Liver (tissue), 9 donors: Measurements from ENCODE around the gene LRRC71. TPM values are rescaled to one million over a fixed set of nuclear protein-coding genes. Genes with fewer than 3 reads are reported as not detected.

Source experiments
- DNase-seq: peaks from one replicate; pipeline ENCODE4 v3.0.0-alpha.2; 2017; ENCODE audit warnings: low spot score
- H3K27ac ChIP-seq, 2 donors: one replicate each; pipeline ENCODE4 v1.7.0; 2013; ENCODE audit warnings: inconsistent platforms in 2 of 2, low read length in 2 of 2, control low read depth in 1 of 2, low read depth in 1 of 2, mild to moderate bottlenecking in 1 of 2
- H3K27me3 ChIP-seq, 4 donors: one replicate each; pipeline versions ENCODE4 v1.6.1 to v1.7.0; 2013; ENCODE audit warnings: low read length in 3 of 4, inconsistent platforms in 1 of 4, mild to moderate bottlenecking in 1 of 4, moderate library complexity in 1 of 4; ENCODE audit not compliant: control insufficient read depth in 4 of 4, insufficient read depth in 4 of 4
- H3K36me3 ChIP-seq, 4 donors: one replicate each; pipeline versions ENCODE4 v1.6.1 to v1.7.0; 2013; ENCODE audit warnings: low read length in 3 of 4, mild to moderate bottlenecking in 3 of 4, low read depth in 1 of 4, moderate library complexity in 1 of 4; ENCODE audit not compliant: control insufficient read depth in 4 of 4, insufficient read depth in 3 of 4
- H3K4me1 ChIP-seq, 4 donors: one replicate each; pipeline versions ENCODE4 v1.6.1 to v1.7.0; 2013; ENCODE audit warnings: low read length in 3 of 4, mild to moderate bottlenecking in 3 of 4, moderate library complexity in 1 of 4; ENCODE audit not compliant: control insufficient read depth in 4 of 4, insufficient read depth in 4 of 4
- H3K4me3 ChIP-seq, 3 donors: one replicate each; pipeline versions ENCODE4 v1.6.1 to v1.7.0; 2013; ENCODE audit warnings: low read length in 3 of 3, control low read depth in 1 of 3, low read depth in 1 of 3, mild to moderate bottlenecking in 1 of 3
- H3K9ac ChIP-seq, 2 donors: one replicate each; pipeline ENCODE4 v1.7.0; 2013; ENCODE audit warnings: low read length in 2 of 2, mild to moderate bottlenecking in 2 of 2, moderate library complexity in 2 of 2, control low read depth in 1 of 2, low read depth in 1 of 2
- H3K9me3 ChIP-seq, 4 donors: one replicate each; pipeline versions ENCODE4 v1.6.1 to v1.7.0; 2013; ENCODE audit warnings: low read length in 3 of 4; ENCODE audit not compliant: control insufficient read depth in 4 of 4
- EGR1 ChIP-seq, 2 donors: IDR thresholded peaks; 2 replicates each; pipeline ENCODE4 v1.6.1; 2016 to 2018; ENCODE audit warnings: antibody characterized with exemption in 2 of 2, low read depth in 2 of 2
- FOXA1 ChIP-seq: IDR thresholded peaks from 2 replicates; pipeline ENCODE4 v1.6.1; 2016; ENCODE audit warnings: antibody characterized with exemption
- FOXA2 ChIP-seq: IDR thresholded peaks from 2 replicates; pipeline ENCODE4 v1.6.1; 2016; ENCODE audit warnings: antibody characterized with exemption
- GABPA ChIP-seq, 2 donors: IDR thresholded peaks in 1 of 2; conservative IDR thresholded peaks in 1 of 2; 2 replicates each; pipeline ENCODE4 v1.6.1; 2016; ENCODE audit warnings: antibody characterized with exemption in 2 of 2, mild to moderate bottlenecking in 1 of 2, moderate library complexity in 1 of 2
- HNF4A ChIP-seq, 2 donors: conservative IDR thresholded peaks; 2 replicates each; pipeline ENCODE4 v1.6.1; 2016; ENCODE audit warnings: antibody characterized with exemption in 2 of 2, mild to moderate bottlenecking in 2 of 2
- HNF4G ChIP-seq: IDR thresholded peaks from 2 replicates; pipeline ENCODE4 v1.6.1; 2016; ENCODE audit warnings: antibody characterized with exemption
- JUND ChIP-seq, 2 donors: IDR thresholded peaks; 2 replicates each; pipeline ENCODE4 v1.6.1; 2016; ENCODE audit warnings: antibody characterized with exemption in 2 of 2
- NR2F2 ChIP-seq: IDR thresholded peaks from 2 replicates; pipeline ENCODE4 v1.6.1; 2016; ENCODE audit warnings: antibody characterized with exemption
- RAD21 ChIP-seq, 2 donors: IDR thresholded peaks; 2 replicates each; pipeline ENCODE4 v1.6.1; 2016; ENCODE audit warnings: antibody characterized with exemption in 2 of 2, mild to moderate bottlenecking in 2 of 2
- RXRA ChIP-seq, 2 donors: IDR thresholded peaks; 2 replicates each; pipeline ENCODE4 v1.6.1; 2017 to 2018; ENCODE audit warnings: antibody characterized with exemption in 2 of 2, mild to moderate bottlenecking in 1 of 2
- SP1 ChIP-seq: IDR thresholded peaks from 2 replicates; pipeline ENCODE4 v1.6.1; 2018; ENCODE audit warnings: antibody characterized with exemption, mild to moderate bottlenecking
- TAF1 ChIP-seq: conservative IDR thresholded peaks from 2 replicates; pipeline ENCODE4 v1.6.1; 2016; ENCODE audit warnings: antibody characterized with exemption, mild to moderate bottlenecking
- YY1 ChIP-seq: IDR thresholded peaks from 2 replicates; pipeline ENCODE4 v1.6.1; 2016; ENCODE audit warnings: antibody characterized with exemption, mild to moderate bottlenecking
- WGBS: extraction: QIAGEN DNeasy Blood & Tissue Kit; methylation state at CpG from one replicate; pipeline ENCODE4 v1.1.7; 2013; 5-methylcytosine and 5-hydroxymethylcytosine counted together
- polyA plus RNA-seq, 2 donors: library from polyadenylated mRNA; stranded (reverse) in 1 of 2; unstranded in 1 of 2; fragments of 200-250 nt in 1 of 2; fragments of >200 nt in 1 of 2; fragmentation: Nextera tagmentation in 1 of 2; extraction: Ambion mirVana in 1 of 2; gene quantifications; one replicate each; pipeline versions ENCODE4 v1.2.1 to v1.2.3, GENCODE V29; 2013 to 2015
- total RNA-seq, 2 donors: library from RNA; depleted of rRNA; stranded (reverse); fragments of >200 nt; gene quantifications; one replicate each; pipeline ENCODE4 v1.2.3, GENCODE V29; 2014
- TF ChIP-seq, protein P1 (sequence below): IDR thresholded peaks from 2 replicates; pipeline ENCODE4 v1.6.1; 2016; ENCODE audit warnings: antibody characterized with exemption
- TF ChIP-seq, protein P2 (sequence below): fragments of 150-350 bp; IDR thresholded peaks from 2 replicates; pipeline ENCODE4 v1.5.1; 2017; ENCODE audit warnings: improper control_type of control experiment, low read depth, low read length; ENCODE audit not compliant: missing input control
- TF ChIP-seq, protein P3 (sequence below): IDR thresholded peaks from 2 replicates; pipeline ENCODE4 v1.6.1; 2016; ENCODE audit warnings: antibody characterized with exemption, mild to moderate bottlenecking
- TF ChIP-seq, protein P4 (sequence below): IDR thresholded peaks from 2 replicates; pipeline ENCODE4 v1.6.1; 2016; ENCODE audit warnings: antibody characterized with exemption
- TF ChIP-seq, protein P5 (sequence below): IDR thresholded peaks from 2 replicates; pipeline ENCODE4 v1.6.1; 2016; ENCODE audit warnings: antibody characterized with exemption
- donor health status: healthy.
- donor health status: healthy.
- donor health status: healthy.
- donor health status: healthy.
- donor health status: healthy.

Gene LRRC71
- total and polyA plus RNA-seq, 4 donors: 0.10 TPM; not detected in 3

DNA sequence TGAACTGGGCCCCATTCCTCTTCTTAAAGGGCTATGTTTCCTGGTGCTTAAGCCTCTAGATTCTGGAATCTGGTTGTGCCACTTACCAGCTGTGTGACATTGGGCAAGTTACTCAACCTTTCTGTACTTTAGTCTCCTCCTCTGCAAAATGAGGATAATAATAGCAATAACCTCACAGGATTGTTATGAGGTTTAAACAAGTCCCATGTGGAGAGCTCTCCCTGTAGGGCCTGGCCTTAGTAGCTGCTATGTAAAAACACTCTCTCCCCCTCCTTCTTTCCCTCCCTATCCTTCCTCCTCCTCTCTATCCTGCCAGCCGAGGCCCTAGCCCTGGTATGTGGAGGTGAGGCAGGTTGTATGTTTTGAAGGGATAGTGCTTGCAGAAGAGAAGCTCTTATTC lies 35.1 kb upstream of the LRRC71 start:
- WGBS: 29% methylated on average over 1 of the region's 1 CpG
- Histone ChIP-seq H3K9ac (no peak overlapping the region), H3K4me1 (no peaks in the 10 kb centered on the region), H3K9me3 (no peaks in the 10 kb centered on the region), H3K27ac (no peak overlapping the region), H3K4me3 (no peak overlapping the region), H3K27me3 (peaks cover 0 to 2% (median 0%) of the 10 kb centered on the region in 4 donors), H3K36me3 (no peaks in the 10 kb centered on the region)
- no peak for DNase-seq
- TF ChIP-seq GABPA (IDR thresholded peaks at IDR 0.05 in 1 of 2, conservative IDR thresholded peaks at IDR 0.05 in 1 of 2): no peak
- TF ChIP-seq, protein P1, sequence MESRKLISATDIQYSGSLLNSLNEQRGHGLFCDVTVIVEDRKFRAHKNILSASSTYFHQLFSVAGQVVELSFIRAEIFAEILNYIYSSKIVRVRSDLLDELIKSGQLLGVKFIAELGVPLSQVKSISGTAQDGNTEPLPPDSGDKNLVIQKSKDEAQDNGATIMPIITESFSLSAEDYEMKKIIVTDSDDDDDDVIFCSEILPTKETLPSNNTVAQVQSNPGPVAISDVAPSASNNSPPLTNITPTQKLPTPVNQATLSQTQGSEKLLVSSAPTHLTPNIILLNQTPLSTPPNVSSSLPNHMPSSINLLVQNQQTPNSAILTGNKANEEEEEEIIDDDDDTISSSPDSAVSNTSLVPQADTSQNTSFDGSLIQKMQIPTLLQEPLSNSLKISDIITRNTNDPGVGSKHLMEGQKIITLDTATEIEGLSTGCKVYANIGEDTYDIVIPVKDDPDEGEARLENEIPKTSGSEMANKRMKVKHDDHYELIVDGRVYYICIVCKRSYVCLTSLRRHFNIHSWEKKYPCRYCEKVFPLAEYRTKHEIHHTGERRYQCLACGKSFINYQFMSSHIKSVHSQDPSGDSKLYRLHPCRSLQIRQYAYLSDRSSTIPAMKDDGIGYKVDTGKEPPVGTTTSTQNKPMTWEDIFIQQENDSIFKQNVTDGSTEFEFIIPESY: no peak
- TF ChIP-seq NR2F2: no peak
- TF ChIP-seq YY1: no peak
- TF ChIP-seq FOXA2: no peak
- TF ChIP-seq JUND (IDR thresholded peaks at IDR 0.05): no peak
- no peak for TF ChIP-seq RAD21 (IDR thresholded peaks at IDR 0.05)
- TF ChIP-seq EGR1 (IDR thresholded peaks at IDR 0.05; ENCODE audit: low read depth in 2 of 2): no peak
- no peak for TF ChIP-seq HNF4A (conservative IDR thresholded peaks at IDR 0.05)
- TF ChIP-seq, protein P2, sequence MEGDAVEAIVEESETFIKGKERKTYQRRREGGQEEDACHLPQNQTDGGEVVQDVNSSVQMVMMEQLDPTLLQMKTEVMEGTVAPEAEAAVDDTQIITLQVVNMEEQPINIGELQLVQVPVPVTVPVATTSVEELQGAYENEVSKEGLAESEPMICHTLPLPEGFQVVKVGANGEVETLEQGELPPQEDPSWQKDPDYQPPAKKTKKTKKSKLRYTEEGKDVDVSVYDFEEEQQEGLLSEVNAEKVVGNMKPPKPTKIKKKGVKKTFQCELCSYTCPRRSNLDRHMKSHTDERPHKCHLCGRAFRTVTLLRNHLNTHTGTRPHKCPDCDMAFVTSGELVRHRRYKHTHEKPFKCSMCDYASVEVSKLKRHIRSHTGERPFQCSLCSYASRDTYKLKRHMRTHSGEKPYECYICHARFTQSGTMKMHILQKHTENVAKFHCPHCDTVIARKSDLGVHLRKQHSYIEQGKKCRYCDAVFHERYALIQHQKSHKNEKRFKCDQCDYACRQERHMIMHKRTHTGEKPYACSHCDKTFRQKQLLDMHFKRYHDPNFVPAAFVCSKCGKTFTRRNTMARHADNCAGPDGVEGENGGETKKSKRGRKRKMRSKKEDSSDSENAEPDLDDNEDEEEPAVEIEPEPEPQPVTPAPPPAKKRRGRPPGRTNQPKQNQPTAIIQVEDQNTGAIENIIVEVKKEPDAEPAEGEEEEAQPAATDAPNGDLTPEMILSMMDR: no peak
- TF ChIP-seq, protein P3, sequence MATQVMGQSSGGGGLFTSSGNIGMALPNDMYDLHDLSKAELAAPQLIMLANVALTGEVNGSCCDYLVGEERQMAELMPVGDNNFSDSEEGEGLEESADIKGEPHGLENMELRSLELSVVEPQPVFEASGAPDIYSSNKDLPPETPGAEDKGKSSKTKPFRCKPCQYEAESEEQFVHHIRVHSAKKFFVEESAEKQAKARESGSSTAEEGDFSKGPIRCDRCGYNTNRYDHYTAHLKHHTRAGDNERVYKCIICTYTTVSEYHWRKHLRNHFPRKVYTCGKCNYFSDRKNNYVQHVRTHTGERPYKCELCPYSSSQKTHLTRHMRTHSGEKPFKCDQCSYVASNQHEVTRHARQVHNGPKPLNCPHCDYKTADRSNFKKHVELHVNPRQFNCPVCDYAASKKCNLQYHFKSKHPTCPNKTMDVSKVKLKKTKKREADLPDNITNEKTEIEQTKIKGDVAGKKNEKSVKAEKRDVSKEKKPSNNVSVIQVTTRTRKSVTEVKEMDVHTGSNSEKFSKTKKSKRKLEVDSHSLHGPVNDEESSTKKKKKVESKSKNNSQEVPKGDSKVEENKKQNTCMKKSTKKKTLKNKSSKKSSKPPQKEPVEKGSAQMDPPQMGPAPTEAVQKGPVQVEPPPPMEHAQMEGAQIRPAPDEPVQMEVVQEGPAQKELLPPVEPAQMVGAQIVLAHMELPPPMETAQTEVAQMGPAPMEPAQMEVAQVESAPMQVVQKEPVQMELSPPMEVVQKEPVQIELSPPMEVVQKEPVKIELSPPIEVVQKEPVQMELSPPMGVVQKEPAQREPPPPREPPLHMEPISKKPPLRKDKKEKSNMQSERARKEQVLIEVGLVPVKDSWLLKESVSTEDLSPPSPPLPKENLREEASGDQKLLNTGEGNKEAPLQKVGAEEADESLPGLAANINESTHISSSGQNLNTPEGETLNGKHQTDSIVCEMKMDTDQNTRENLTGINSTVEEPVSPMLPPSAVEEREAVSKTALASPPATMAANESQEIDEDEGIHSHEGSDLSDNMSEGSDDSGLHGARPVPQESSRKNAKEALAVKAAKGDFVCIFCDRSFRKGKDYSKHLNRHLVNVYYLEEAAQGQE: no peak
- no peak for TF ChIP-seq SP1
- TF ChIP-seq, protein P4, sequence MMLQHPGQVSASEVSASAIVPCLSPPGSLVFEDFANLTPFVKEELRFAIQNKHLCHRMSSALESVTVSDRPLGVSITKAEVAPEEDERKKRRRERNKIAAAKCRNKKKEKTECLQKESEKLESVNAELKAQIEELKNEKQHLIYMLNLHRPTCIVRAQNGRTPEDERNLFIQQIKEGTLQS: no peak
- no peak for TF ChIP-seq TAF1
- no peak for TF ChIP-seq RXRA (IDR thresholded peaks at IDR 0.05)
- TF ChIP-seq FOXA1: no peak
- TF ChIP-seq, protein P5, sequence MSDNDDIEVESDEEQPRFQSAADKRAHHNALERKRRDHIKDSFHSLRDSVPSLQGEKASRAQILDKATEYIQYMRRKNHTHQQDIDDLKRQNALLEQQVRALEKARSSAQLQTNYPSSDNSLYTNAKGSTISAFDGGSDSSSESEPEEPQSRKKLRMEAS: no peak
- TF ChIP-seq HNF4G: no peak
